Lung microvascular endothelial cell (primary cell): ENCODE data around the gene MED27. TPM values are rescaled to one million over a fixed set of nuclear protein-coding genes. Genes with fewer than 3 reads are reported as not detected.

ENCODE experiments used
- DNase-seq, 2 donors: peaks; one replicate each; pipeline versions ENCODE4 v3.0.0 to v3.0.0-alpha.2; 2010; ENCODE audit warnings: low read depth in 2 of 2
- total RNA-seq: library from RNA; depleted of rRNA; stranded (reverse); fragments of >200 nt; gene quantifications from 2 replicates; pipeline ENCODE4 v1.2.1, GENCODE V29; 2014

Gene MED27
- total RNA-seq, 1 donor from 2014 or later = 10.7 TPM

DNA sequence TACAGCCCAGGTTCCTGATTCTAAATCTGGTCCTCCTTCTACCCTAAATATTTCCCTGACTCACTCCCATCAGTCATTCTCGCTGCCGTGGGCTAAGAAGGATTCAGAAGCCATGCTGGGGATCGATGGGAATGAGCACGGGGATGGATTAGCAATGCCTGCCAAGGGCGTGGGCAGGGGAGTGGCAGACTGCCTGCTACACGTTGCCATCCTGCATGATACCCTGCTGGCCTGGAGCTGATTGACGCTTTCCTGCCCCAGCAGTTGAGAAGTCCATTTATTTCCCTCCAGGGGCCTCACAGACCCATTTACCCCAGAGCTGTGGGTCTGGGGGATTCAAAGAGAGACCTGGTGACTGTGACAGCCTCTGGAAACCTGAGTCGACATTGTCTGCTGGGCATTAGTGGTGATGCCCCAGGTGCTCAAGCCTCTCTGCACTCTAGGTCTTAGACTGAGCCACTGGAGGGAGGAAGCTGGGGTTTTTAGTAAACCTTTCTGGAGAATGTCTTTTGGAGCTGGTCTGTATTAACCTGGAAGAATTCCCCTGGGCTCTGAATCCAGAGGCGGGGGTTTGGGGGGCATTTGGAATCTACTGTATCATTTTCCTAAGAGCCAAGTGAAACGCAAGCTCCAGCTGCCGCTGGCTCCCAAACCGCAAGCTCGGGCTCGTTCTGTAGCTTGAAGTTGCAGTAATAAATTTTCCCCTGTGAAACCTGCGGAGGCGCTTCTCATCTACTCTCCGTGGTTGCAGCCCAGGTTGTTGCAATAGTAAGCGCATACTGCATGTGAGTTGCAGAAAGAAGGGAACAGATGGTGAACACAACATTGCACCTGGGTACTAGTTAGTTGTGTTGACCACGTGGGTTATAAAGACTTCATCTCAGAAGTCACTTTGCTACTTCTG lies 263.4 kb downstream of the MED27 start:
- no peak for DNase-seq

DNA sequence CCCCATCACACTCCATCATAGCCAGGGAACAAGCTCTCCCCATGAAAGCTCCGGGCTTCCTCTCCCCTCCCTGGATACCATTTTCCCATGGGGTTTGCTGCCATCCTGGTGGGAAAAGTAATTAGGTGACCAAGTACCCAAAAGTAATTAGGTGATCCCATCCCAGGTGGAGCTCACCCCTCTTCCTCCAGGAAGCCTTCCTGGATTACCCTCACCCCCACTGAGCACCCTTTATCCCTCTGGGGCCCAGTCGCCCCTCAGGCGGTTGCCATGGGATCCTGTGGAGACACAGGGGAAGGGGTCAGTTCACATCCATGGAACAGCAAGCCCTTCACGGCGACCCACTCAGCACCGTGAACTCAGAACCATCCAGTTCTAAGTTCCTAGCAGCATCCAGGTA lies 265.0 kb downstream of the MED27 start:
- DNase-seq = no peak

DNA sequence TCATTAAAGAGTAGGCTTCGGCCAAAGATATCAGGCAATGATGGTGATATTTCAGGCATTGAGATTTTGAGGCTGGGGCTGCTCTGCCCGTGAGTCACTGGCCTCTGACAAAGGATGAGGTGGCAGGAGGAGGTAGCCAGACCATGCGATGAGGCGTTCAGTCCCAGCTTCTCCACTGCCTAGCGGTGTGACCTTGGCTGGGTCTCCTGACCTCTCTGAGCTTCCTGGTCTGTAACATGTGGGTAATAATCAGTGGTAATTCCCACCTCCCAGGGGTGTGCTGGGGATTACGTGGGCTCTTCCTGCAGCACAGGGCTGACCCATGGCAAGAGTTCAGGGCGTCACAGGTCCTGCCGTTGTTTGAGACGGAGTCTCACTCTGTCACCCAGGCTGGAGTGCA lies 266.6 kb downstream of the MED27 start:
- DNase-seq = peak in 1 of 2 donors; percentile 24

DNA sequence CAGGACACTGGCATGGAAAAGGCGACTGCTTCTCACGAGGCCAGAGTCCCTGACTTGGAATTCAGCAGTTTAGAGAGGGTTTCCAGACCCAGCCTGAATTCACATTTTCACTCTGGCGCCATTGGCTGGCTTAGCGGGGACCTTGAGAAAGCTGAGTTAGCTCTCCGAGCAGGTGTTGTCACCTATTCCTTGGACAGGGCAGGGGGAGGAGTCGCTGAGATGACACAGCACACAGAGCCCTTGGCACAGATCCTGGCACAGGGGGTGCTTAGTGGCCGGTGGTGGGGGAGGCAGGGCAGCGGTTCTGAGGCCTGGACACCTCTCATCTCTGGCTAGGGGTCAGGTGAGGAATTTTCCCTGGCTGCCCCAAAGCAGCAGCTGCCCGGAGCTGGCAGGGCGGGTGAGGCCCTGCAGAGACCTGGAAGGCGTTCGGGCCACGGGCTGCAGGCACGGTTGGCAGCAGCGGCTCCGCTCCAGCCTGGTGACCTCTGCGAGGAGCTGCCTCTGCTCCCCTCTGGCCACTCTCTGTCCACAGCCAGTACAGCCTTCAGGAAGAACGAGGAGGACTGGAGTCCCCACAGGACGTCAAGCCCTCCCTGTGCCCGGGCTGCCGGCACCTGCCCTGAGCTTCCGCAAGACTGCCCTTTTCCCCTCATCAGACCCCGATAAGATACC lies 267.4 kb downstream of the MED27 start:
- DNase-seq = no peak

DNA sequence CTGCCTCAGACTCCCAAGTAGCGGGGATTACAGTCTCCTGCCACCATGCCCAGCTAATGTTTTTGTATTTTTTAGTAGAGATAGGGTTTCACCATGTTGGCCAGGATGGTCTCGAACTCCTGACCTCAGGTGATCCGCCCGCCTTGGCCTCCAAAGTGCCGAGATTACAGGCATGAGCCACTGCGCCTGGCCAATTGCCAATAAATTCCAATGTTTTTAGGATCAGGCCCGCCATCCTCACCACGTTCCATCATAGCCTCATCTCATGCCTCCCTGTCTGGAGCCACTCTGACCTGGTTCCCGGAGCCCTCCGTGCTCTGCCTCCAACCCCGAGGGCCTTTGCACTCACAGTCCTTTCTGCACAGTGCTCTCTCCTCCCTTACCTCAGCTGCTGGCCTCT lies 268.3 kb downstream of the MED27 start:
- DNase-seq = no peak

DNA sequence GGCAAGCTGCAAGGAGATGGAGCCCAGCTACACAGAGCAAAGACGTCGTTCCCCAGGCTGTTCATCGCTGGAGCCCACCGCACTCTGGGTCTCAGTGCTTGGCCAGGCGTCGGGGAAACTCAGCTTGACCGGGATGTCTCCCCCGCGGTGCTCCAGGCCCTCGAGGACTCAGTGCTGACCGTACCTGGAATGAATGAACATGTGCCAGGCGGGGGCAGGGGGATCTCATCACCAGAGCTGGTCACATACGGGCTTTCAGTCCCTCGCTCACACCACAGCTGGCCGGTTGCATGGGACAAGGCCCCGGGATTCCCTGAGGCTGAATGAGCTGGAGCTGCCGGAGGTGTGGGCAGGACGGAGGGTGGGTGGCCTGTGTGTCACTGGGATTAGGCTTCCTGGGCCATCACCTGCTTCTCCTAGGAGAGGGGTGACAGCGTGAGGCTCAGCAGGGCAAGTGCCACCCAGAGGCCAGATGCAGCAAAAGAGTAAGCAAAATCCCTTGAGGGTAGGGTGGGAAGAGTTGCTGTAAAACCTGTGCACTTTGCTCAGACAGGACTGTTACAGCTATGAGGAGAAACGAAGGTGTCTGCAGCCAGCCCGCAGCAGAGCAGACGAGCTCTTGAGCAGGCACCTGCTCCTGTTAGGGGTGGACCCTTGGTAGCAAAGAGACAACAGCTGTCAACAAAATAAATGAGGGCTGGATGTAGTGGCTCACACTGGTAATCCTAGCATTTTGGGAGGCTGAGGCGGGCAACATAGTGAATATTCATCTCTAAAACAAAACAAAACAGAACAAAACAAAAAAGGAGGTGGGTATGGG lies 269.1 kb downstream of the MED27 start:
- no peak for DNase-seq

Other genes starting within 250 kb of the MED27 start
- 0.40 and 1.1 TPM in 2 replicates for gene NTNG2, start 82.2 kb upstream of the MED27 start, total RNA-seq